MM.1S (cell line): ENCODE results near the gene CHDH.

Experiments used
- DNase-seq: peaks from one replicate; pipeline ENCODE4 v3.0.0-alpha.2; 2015
- H2AFZ ChIP-seq: fragments of 300-600 bp; sonication (generic); 2 replicates; pipeline ENCODE4 v1.6.0; 2016; ENCODE audit warnings: antibody characterized with exemption, low read length
- H3F3A ChIP-seq: fragments of 300-600 bp; sonication (generic); 2 replicates; pipeline ENCODE4 v1.6.1; 2016; ENCODE audit warnings: mild to moderate bottlenecking, antibody characterized with exemption, low read length, moderate library complexity, mixed read lengths; ENCODE audit not compliant: insufficient read depth
- H3K27ac ChIP-seq: fragments of 300-600 bp; sonication (generic); 2 replicates; pipeline ENCODE4 v1.5.1; 2016; ENCODE audit warnings: mild to moderate bottlenecking, low read length
- H3K27me3 ChIP-seq: fragments of 300-600 bp; sonication (generic); replicated peaks from 2 replicates; pipeline ENCODE4 v1.6.0; 2016; ENCODE audit warnings: low read length; ENCODE audit not compliant: insufficient read depth
- H3K36me3 ChIP-seq: fragments of 300-600 bp; sonication (generic); replicated peaks from 2 replicates; pipeline ENCODE4 v1.6.1; 2016; ENCODE audit warnings: mild to moderate bottlenecking, low read length, mixed read lengths; ENCODE audit not compliant: insufficient read depth
- H3K4me1 ChIP-seq: fragments of 300-600 bp; sonication (generic); 2 replicates; pipeline ENCODE4 v1.6.1; 2016; ENCODE audit warnings: low read length, mixed read lengths
- H3K4me2 ChIP-seq: fragments of 300-600 bp; sonication (generic); 2 replicates; pipeline ENCODE4 v1.6.0; 2016; ENCODE audit warnings: low read depth, low read length
- H3K4me3 ChIP-seq: fragments of 300-600 bp; sonication (generic); 2 replicates; pipeline ENCODE4 v1.5.1; 2016; ENCODE audit warnings: low read length, mixed read lengths
- H3K79me2 ChIP-seq: fragments of 300-600 bp; sonication (generic); 2 replicates; pipeline ENCODE4 v1.6.1; 2016; ENCODE audit warnings: mixed run types, low read length, mixed read lengths
- H3K9ac ChIP-seq: fragments of 300-600 bp; sonication (generic); 2 replicates; pipeline ENCODE4 v1.6.1; 2016; ENCODE audit warnings: low read length, mixed read lengths
- H3K9me2 ChIP-seq: fragments of 300-600 bp; sonication (generic); replicated peaks from 2 replicates; pipeline ENCODE4 v1.6.1; 2016; ENCODE audit warnings: mild to moderate bottlenecking, low read length, mixed read lengths; ENCODE audit not compliant: insufficient read depth
- H3K9me3 ChIP-seq: fragments of 300-600 bp; sonication (generic); replicated peaks from 2 replicates; pipeline ENCODE4 v1.6.1; 2016; ENCODE audit warnings: mild to moderate bottlenecking, low read length, mixed read lengths; ENCODE audit not compliant: insufficient read depth
- H4K20me1 ChIP-seq: fragments of 300-600 bp; sonication (generic); 2 replicates; pipeline ENCODE4 v1.6.1; 2016; ENCODE audit warnings: mild to moderate bottlenecking, low read length, moderate library complexity, mixed read lengths; ENCODE audit not compliant: insufficient read depth
- EZH2 ChIP-seq: fragments of 300-600 bp; sonication (generic); optimal IDR thresholded peaks from 2 replicates; pipeline ENCODE3; 2017; ENCODE audit warnings: low read depth, mild to moderate bottlenecking, antibody characterized with exemption, low read length, mixed read lengths
- EZH2phosphoT487 ChIP-seq: fragments of 300-600 bp; sonication (generic); IDR thresholded peaks from 2 replicates; pipeline ENCODE4 v1.6.1; 2018; ENCODE audit warnings: antibody characterized with exemption, low read length
- TF ChIP-seq, protein P1 (sequence below): fragments of 300-600 bp; sonication (generic); IDR thresholded peaks from 2 replicates; pipeline ENCODE4 v1.5.1; 2016; ENCODE audit warnings: antibody characterized with exemption, low read length, mixed read lengths

The CHDH gene

DNA sequence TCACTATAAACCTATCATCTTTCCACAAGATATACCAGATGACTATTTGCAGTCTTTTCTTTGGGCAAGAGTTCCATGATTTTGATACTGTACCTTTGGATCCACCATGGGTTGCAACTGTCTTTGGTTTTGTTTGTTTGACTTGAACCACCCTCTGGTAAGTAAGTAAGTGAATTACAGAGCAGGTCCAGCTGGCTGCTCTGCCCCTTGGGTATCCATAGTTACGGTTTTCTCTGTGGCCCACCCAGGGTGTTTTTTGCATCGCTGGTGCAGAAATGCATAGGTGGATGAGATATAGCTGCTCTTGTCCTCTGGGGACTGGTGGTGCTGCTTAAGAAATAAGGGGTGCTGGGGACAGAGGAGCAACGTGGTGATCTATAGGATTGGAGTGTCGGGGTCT is 33.8 kb downstream of the CHDH start:
- Histone ChIP-seq H3K4me1 (no peaks in the 10 kb centered on the region), H2AFZ (no peak overlapping the region), H3K9me2 (no peaks in the 10 kb centered on the region), H3K4me2 (no peak overlapping the region), H3F3A (no peaks in the 10 kb centered on the region), H3K79me2 (no peaks in the 10 kb centered on the region), H3K9ac (no peak overlapping the region), H4K20me1 (no peaks in the 10 kb centered on the region), H3K9me3 (no peaks in the 10 kb centered on the region), H3K27me3 (no peaks in the 10 kb centered on the region), H3K36me3 (no peaks in the 10 kb centered on the region), H3K4me3 (no peak overlapping the region), H3K27ac (no peak overlapping the region)
- TF ChIP-seq EZH2phosphoT487 (no peak), EZH2 (no peak)
- TF ChIP-seq, protein P1, sequence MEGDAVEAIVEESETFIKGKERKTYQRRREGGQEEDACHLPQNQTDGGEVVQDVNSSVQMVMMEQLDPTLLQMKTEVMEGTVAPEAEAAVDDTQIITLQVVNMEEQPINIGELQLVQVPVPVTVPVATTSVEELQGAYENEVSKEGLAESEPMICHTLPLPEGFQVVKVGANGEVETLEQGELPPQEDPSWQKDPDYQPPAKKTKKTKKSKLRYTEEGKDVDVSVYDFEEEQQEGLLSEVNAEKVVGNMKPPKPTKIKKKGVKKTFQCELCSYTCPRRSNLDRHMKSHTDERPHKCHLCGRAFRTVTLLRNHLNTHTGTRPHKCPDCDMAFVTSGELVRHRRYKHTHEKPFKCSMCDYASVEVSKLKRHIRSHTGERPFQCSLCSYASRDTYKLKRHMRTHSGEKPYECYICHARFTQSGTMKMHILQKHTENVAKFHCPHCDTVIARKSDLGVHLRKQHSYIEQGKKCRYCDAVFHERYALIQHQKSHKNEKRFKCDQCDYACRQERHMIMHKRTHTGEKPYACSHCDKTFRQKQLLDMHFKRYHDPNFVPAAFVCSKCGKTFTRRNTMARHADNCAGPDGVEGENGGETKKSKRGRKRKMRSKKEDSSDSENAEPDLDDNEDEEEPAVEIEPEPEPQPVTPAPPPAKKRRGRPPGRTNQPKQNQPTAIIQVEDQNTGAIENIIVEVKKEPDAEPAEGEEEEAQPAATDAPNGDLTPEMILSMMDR: no peak
- DNase-seq: no peak

GRCh38 chr3:53811143-53811927 is 34.9 kb downstream of the CHDH start:
- no peak overlapping the region for H3K9ac ChIP-seq
- H3F3A ChIP-seq: no peaks in the 10 kb centered on the region
- H4K20me1 ChIP-seq: no peaks in the 10 kb centered on the region
- H3K36me3 ChIP-seq: no peaks in the 10 kb centered on the region
- no peak overlapping the region for H2AFZ ChIP-seq
- H3K79me2 ChIP-seq: no peaks in the 10 kb centered on the region
- H3K4me1 ChIP-seq: no peaks in the 10 kb centered on the region
- DNase-seq: no peak
- no peaks in the 10 kb centered on the region for H3K9me2 ChIP-seq
- H3K4me2 ChIP-seq: no peak overlapping the region
- H3K4me3 ChIP-seq: no peak overlapping the region
- TF ChIP-seq EZH2 (no peak), EZH2phosphoT487 (no peak)
- TF ChIP-seq, protein P1: no peak
- no peaks in the 10 kb centered on the region for H3K27me3 ChIP-seq
- no peak overlapping the region for H3K27ac ChIP-seq
- H3K9me3 ChIP-seq: no peaks in the 10 kb centered on the region

- Histone ChIP-seq H3K9ac (no peak overlapping the region), H3K27me3 (no peaks in the 10 kb centered on the region), H2AFZ (no peak overlapping the region), H3K4me2 (no peak overlapping the region), H3K9me3 (no peaks in the 10 kb centered on the region), H3K27ac (no peak overlapping the region), H3K9me2 (no peaks in the 10 kb centered on the region), H3K36me3 (no peaks in the 10 kb centered on the region), H3K4me1 (no peaks in the 10 kb centered on the region), H4K20me1 (no peaks in the 10 kb centered on the region), H3K4me3 (no peak overlapping the region), H3F3A (no peaks in the 10 kb centered on the region), H3K79me2 (no peaks in the 10 kb centered on the region)
- no peak for TF ChIP-seq EZH2
- TF ChIP-seq EZH2phosphoT487: no peak
- TF ChIP-seq, protein P1: no peak
- DNase-seq: no peak
These were observed 36.3 kb downstream of the CHDH start for GRCh38 chr3:53809764-53810400.
